Upper lobe of left lung (tissue), 6 donors: Measurements from ENCODE around the gene DEFB132. TPM values are rescaled to one million over a fixed set of nuclear protein-coding genes. Genes with fewer than 3 reads are reported as not detected.

Experiments
- ATAC-seq, 2 donors: fragments of 200-7000 bp; cut with Tn5 transposase; one replicate each; pipeline ENCODE4 v1.9.1; 2022; ENCODE audit warnings: mild to moderate bottlenecking in 2 of 2, moderate library complexity in 2 of 2; ENCODE audit not compliant: low FRiP score in 2 of 2
- DNase-seq, 2 donors: peaks; one replicate each; pipeline ENCODE4 v3.0.0-alpha.2; 2019 to 2020
- H3K27ac ChIP-seq, 4 donors: fragments of 200-600 bp; sonication (generic); one replicate each; pipeline ENCODE4 v1.5.1; 2016 to 2019
- H3K27me3 ChIP-seq, 4 donors: fragments of 200-600 bp; sonication (generic); one replicate each; pipeline ENCODE4 v1.5.1; 2017 to 2019
- H3K36me3 ChIP-seq, 4 donors: fragments of 200-600 bp; sonication (generic); one replicate each; pipeline ENCODE4 v1.5.1; 2016 to 2019
- H3K4me1 ChIP-seq, 4 donors: fragments of 200-600 bp; sonication (generic); one replicate each; pipeline ENCODE4 v1.5.1; 2018 to 2019
- H3K4me3 ChIP-seq, 4 donors: fragments of 200-600 bp; sonication (generic); one replicate each; pipeline ENCODE4 v1.5.1; 2017 to 2019; ENCODE audit warnings: mild to moderate bottlenecking in 2 of 4, moderate library complexity in 1 of 4
- H3K9me3 ChIP-seq, 4 donors: fragments of 200-600 bp; sonication (generic); one replicate each; pipeline ENCODE4 v1.5.1; 2018 to 2019
- CTCF ChIP-seq, 6 experiments: fragments of 450-650 bp in 4 of 6; fragments of 200-600 bp in 2 of 6; sonication (generic) in 2 of 6; IDR thresholded peaks; one replicate each; pipeline ENCODE4 v1.5.1; 2016 to 2019; ENCODE audit warnings: antibody characterized with exemption in 6 of 6
- EP300 ChIP-seq, 4 donors: sonication (generic); formaldehyde crosslinking; IDR thresholded peaks; one replicate each; pipeline ENCODE4 v1.5.1; 2017; ENCODE audit warnings: antibody characterized with exemption in 4 of 4, control low read depth in 2 of 4
- POLR2A ChIP-seq, 4 donors: fragments of 450-650 bp; IDR thresholded peaks; one replicate each; pipeline ENCODE4 v1.5.1; 2016 to 2017; ENCODE audit warnings: antibody characterized with exemption in 4 of 4, mild to moderate bottlenecking in 2 of 4
- POLR2AphosphoS5 ChIP-seq, 2 donors: sonication (generic); formaldehyde crosslinking; IDR thresholded peaks; one replicate each; pipeline ENCODE4 v1.5.1; 2017; ENCODE audit warnings: antibody characterized with exemption in 2 of 2
- WGBS, 2 donors: methylation state at CpG; one replicate each; pipeline ENCODE4 v1.1.5; 2017 to 2018; 5-methylcytosine and 5-hydroxymethylcytosine counted together
- total RNA-seq, 6 donors: library from RNA; depleted of rRNA in 4 of 6; stranded (reverse); fragments of >200 nt in 4 of 6; gene quantifications; one replicate each; pipeline versions ENCODE4 v1.1.0 to v1.2.1, GENCODE V29; 2016 to 2021
- donor health status: DM: no; HTN: no; CAD: no; lungs with moderate emphysema.
- donor health status: DM: no; HTN: yes; CAD: no; lungs with severe emphysema.

Gene DEFB132
- total RNA-seq, 6 donors from 2014 or later = not detected

- no peak for ATAC-seq
Observed at GRCh38 chr20:271069-271468, 13.5 kb downstream of the DEFB132 start.

GRCh38 chr20:271528-271927 is 14.0 kb downstream of the DEFB132 start:
- H3K4me3 ChIP-seq = no peak overlapping the region
- H3K27me3 ChIP-seq = no peaks in the 10 kb centered on the region
- H3K27ac ChIP-seq = no peak overlapping the region
- H3K4me1 ChIP-seq = peaks cover 0 to 9% (median 6%) of the 10 kb centered on the region in 4 donors
- no peak for TF ChIP-seq CTCF (IDR thresholded peaks at IDR 0.05)
- no peak for TF ChIP-seq EP300 (IDR thresholded peaks at IDR 0.05)
- no peak for TF ChIP-seq POLR2A (IDR thresholded peaks at IDR 0.05)
- TF ChIP-seq POLR2AphosphoS5 (IDR thresholded peaks at IDR 0.05) = no peak
- H3K9me3 ChIP-seq = no peaks in the 10 kb centered on the region
- peaks cover 0 to 14% (median 6%) of the 10 kb centered on the region in 4 donors for H3K36me3 ChIP-seq
- ATAC-seq (no peak), DNase-seq (no peak)

More at GRCh38 chr20:271069-271468, 13.5 kb downstream of the DEFB132 start:
- peaks cover 0 to 13% (median 8%) of the 10 kb centered on the region in 4 donors for H3K4me1 ChIP-seq
- no peaks in the 10 kb centered on the region for H3K27me3 ChIP-seq
- peaks cover 0 to 10% (median 4%) of the 10 kb centered on the region in 4 donors for H3K36me3 ChIP-seq
- DNase-seq = no peak
- TF ChIP-seq CTCF (IDR thresholded peaks at IDR 0.05) (no peak), POLR2A (IDR thresholded peaks at IDR 0.05) (no peak), EP300 (IDR thresholded peaks at IDR 0.05) (no peak), POLR2AphosphoS5 (IDR thresholded peaks at IDR 0.05) (no peak)
- H3K27ac ChIP-seq = no peak overlapping the region
- no peaks in the 10 kb centered on the region for H3K9me3 ChIP-seq
- 85 to 86% methylated on average over 4 of the region's 4 CpGs for WGBS, 2 donors
- H3K4me3 ChIP-seq = no peak overlapping the region

GRCh38 chr20:272718-273117 is 15.2 kb downstream of the DEFB132 start:
- ATAC-seq (no peak), DNase-seq (no peak)
- TF ChIP-seq EP300 (IDR thresholded peaks at IDR 0.05) = no peak
- no peak for TF ChIP-seq CTCF (IDR thresholded peaks at IDR 0.05)
- TF ChIP-seq POLR2A (IDR thresholded peaks at IDR 0.05) = no peak

GRCh38 chr20:273884-274283 is 16.4 kb downstream of the DEFB132 start:
- DNase-seq (no peak), ATAC-seq (no peak)
- Histone ChIP-seq H3K36me3 (peaks cover 5 to 34% (median 14%) of the 10 kb centered on the region in 4 donors), H3K27ac (no peak overlapping the region), H3K9me3 (no peaks in the 10 kb centered on the region), H3K4me1 (no peaks in the 10 kb centered on the region), H3K27me3 (no peaks in the 10 kb centered on the region), H3K4me3 (no peak overlapping the region)
- TF ChIP-seq EP300 (IDR thresholded peaks at IDR 0.05) (no peak), POLR2A (IDR thresholded peaks at IDR 0.05) (no peak), CTCF (IDR thresholded peaks at IDR 0.05) (no peak), POLR2AphosphoS5 (IDR thresholded peaks at IDR 0.05) (no peak)
- 82 to 88% methylated on average over 3 of the region's 3 CpGs for WGBS, 2 donors

More at GRCh38 chr20:272718-273117, 15.2 kb downstream of the DEFB132 start:
- no peaks in the 10 kb centered on the region for H3K27me3 ChIP-seq
- H3K9me3 ChIP-seq = no peaks in the 10 kb centered on the region
- H3K4me1 ChIP-seq = no peaks in the 10 kb centered on the region
- no peak overlapping the region for H3K27ac ChIP-seq
- H3K4me3 ChIP-seq = no peak overlapping the region
- peaks cover 5 to 26% (median 10%) of the 10 kb centered on the region in 4 donors for H3K36me3 ChIP-seq

- Histone ChIP-seq H3K4me3 (no peak overlapping the region), H3K36me3 (peaks cover 6 to 40% (median 19%) of the 10 kb centered on the region in 4 donors), H3K27ac (no peak overlapping the region), H3K27me3 (no peaks in the 10 kb centered on the region), H3K9me3 (no peaks in the 10 kb centered on the region), H3K4me1 (no peaks in the 10 kb centered on the region)
- no peak for DNase-seq
- peak in 1 of 2 donors; percentile 41 for ATAC-seq
- TF ChIP-seq POLR2A (IDR thresholded peaks at IDR 0.05) (no peak), EP300 (IDR thresholded peaks at IDR 0.05) (no peak), CTCF (IDR thresholded peaks at IDR 0.05) (no peak), POLR2AphosphoS5 (IDR thresholded peaks at IDR 0.05) (no peak)
- 92 to 94% methylated on average over 5 to 7 of the region's 7 CpGs for WGBS, 2 donors
Observed at GRCh38 chr20:275791-276190, 18.3 kb downstream of the DEFB132 start.
